Stimulated activated CD4-positive, alpha-beta T cell treated with anti-CD3 and anti-CD28 coated beads, Interleukin-1b, Interleukin-23, amount 100 ng/mL, for 4 hours (primary cell): Measurements from ENCODE around the gene APOA4.

ENCODE experiments used
- DNase-seq, 2 donors: peaks; one replicate each; pipeline ENCODE4 v3.0.0-alpha.2; 2020; ENCODE audit warnings: low read depth in 2 of 2

The APOA4 gene

DNA sequence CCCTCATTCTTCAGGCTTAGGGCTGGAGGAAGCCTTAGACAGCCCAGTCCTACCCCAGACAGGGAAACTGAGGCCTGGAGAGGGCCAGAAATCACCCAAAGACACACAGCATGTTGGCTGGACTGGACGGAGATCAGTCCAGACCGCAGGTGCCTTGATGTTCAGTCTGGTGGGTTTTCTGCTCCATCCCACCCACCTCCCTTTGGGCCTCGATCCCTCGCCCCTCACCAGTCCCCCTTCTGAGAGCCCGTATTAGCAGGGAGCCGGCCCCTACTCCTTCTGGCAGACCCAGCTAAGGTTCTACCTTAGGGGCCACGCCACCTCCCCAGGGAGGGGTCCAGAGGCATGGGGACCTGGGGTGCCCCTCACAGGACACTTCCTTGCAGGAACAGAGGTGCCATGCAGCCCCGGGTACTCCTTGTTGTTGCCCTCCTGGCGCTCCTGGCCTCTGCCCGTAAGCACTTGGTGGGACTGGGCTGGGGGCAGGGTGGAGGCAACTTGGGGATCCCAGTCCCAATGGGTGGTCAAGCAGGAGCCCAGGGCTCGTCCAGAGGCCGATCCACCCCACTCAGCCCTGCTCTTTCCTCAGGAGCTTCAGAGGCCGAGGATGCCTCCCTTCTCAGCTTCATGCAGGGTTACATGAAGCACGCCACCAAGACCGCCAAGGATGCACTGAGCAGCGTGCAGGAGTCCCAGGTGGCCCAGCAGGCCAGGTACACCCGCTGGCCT lies 7.2 kb upstream of the APOA4 start:
- no peak for DNase-seq

DNA sequence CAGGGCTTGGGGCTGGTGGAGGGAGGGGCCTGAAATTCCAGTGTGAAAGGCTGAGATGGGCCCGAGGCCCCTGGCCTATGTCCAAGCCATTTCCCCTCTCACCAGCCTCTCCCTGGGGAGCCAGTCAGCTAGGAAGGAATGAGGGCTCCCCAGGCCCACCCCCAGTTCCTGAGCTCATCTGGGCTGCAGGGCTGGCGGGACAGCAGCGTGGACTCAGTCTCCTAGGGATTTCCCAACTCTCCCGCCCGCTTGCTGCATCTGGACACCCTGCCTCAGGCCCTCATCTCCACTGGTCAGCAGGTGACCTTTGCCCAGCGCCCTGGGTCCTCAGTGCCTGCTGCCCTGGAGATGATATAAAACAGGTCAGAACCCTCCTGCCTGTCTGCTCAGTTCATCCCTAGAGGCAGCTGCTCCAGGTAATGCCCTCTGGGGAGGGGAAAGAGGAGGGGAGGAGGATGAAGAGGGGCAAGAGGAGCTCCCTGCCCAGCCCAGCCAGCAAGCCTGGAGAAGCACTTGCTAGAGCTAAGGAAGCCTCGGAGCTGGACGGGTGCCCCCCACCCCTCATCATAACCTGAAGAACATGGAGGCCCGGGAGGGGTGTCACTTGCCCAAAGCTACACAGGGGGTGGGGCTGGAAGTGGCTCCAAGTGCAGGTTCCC lies 6.5 kb upstream of the APOA4 start, which contains the start of gene APOC3:
APOC3 (plus strand) TSS at position 383 of the 659 bp plus-strand sequence. CDS start 676 bp downstream, outside the sequence.
- no peak for DNase-seq

DNA sequence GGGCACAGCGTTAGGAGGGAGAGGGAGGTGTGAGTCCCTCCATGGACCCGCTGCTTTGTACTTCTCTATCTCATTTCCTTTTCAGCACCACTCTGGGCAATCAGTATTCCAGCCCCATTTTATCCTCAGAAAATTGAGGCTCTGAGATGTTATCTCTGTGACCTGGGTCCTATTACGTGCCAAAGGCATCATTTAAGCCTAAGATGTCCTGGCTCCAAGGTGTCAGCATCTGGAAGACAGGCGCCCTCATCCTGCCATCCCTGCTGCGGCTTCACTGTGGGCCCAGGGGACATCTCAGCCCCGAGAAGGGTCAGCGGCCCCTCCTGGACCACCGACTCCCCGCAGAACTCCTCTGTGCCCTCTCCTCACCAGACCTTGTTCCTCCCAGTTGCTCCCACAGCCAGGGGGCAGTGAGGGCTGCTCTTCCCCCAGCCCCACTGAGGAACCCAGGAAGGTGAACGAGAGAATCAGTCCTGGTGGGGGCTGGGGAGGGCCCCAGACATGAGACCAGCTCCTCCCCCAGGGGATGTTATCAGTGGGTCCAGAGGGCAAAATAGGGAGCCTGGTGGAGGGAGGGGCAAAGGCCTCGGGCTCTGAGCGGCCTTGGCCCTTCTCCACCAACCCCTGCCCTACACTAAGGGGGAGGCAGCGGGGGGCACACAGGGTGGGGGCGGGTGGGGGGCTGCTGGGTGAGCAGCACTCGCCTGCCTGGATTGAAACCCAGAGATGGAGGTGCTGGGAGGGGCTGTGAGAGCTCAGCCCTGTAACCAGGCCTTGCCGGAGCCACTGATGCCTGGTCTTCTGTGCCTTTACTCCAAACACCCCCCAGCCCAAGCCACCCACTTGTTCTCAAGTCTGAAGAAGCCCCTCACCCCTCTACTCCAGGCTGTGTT lies 5.8 kb upstream of the APOA4 start:
- no peak for DNase-seq

DNA sequence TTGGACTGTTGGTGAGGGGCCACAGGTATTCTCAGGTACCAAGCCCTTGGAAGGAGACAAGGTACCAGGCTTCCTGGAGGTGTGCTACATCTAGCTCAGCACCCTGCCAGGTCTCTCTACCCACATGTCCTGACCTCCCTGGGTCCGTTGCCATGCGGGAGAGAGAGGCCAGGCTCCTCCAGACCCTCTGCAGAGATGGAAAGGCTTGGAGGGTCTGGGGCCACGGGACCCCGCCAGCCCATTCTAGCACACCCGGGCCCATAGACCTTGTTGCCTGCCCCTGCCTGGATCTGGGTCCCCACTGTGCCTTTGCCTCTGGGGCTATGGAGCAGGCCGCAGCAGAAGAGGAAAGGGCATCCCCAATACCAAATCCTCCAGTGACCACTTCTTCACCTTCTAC lies 4.4 kb upstream of the APOA4 start:
- no peak for DNase-seq

DNA sequence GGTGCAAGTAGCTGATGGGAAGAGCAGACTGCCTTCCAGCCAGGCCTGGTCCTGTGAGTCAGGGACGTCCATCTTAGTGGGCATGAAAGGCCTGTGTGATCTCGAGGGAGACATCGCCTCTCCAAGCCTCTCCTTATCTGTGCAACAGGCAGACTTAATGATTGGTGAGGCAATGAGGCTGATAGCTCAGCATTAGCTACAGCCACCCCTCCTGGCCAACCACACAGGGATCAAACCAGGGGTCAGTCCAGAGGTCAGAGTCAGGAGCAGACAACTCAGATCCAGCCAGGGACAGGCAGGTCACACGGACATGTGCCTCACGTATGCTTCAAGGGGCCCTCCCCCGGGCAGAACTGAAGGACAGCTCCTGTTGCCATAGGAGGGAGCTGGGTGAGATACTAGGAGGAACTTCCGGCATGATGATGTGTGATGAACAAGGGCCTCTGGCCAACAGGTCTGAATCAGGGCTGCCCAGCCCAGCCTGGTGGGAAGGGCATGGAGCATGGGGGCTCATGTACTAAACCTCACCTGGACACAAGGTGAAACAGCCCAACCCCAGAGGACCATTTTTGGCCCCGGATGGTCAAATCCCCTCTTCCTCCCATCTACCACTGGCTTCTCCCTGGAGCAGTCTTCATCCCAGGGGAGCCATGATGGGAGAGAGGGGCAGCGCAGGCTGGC lies 3.8 kb upstream of the APOA4 start:
- DNase-seq: no peak

DNA sequence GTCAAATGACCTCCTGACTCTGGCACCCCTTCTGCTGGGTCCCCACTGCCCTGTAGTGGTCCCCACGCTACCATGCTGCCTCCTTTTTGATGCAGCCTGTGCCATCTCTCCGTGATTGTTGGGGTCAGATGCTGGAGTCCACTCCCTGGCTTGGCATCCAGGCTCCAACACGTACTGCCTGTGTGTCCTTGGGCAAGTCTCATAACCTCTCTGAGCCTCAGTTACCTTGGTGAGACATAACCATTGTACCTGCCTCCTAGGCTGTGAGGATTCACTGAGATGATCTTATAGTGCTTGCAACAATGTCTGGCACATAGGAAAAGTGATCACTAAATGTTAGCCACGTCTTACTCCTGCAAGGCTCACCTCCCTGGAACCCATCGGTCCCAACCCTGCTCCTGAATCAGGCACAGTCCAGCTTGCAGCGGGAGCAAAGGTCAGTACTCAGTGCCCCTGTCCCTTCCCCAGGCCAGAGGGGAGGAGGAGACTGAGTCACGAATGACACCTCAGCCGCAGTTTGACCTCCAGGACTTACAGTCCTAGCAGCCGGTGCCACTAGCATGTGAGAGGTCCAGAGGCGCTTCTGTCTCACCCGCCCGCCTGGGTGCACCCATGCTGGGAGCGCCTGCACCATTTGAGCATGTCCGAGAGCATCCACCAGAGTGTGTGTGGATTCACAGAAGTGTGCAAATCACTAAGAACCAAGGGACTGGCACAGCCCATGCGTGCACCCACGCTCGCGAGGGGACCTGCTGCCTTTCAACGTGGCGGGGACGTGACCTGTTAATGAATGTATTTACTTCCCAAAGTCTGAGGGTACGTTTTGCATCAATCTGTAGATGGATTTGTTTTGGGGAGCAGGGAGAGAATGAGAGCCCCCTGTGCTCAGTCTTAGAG lies 3.0 kb upstream of the APOA4 start:
- no peak for DNase-seq

DNA sequence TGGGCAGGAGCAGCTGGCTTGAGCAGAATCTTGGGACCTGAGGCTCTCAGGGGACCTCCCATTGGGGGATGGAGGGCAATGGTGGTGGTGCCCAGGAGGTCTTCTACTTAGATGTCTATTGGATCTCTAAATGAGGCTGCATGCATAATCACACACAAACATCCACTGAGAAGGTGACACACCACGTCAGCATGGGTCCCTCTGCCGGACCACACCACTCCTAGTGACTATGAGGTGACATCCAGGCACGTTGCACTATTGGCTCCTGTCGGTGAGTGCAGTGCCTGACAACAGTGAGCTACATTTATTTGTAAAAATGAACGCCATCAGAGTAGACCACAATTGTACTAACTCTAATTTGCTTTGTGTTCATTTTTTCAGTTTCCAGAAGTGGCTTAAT lies 2.3 kb upstream of the APOA4 start:
- no peak for DNase-seq

DNA sequence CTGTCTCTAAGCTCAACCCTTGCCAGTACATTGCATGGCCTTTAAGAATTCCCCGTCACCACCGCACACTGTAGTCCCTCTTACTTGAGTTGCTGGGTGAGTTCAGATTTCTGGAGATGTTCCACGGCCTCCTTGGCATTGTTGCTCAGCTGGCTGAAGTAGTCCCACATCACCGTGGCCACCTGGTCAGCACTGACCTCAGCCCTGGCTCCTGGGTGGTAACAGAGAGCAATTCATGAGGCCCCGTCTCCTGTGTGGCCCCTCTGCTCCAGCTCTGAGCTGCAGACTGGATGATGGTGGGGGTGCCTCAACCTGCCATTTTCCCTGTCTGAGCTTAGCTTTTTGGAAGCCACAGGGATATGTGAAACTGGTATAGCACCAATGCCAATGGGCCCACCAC lies 529 bp downstream of the APOA4 start:
- no peak for DNase-seq

DNA sequence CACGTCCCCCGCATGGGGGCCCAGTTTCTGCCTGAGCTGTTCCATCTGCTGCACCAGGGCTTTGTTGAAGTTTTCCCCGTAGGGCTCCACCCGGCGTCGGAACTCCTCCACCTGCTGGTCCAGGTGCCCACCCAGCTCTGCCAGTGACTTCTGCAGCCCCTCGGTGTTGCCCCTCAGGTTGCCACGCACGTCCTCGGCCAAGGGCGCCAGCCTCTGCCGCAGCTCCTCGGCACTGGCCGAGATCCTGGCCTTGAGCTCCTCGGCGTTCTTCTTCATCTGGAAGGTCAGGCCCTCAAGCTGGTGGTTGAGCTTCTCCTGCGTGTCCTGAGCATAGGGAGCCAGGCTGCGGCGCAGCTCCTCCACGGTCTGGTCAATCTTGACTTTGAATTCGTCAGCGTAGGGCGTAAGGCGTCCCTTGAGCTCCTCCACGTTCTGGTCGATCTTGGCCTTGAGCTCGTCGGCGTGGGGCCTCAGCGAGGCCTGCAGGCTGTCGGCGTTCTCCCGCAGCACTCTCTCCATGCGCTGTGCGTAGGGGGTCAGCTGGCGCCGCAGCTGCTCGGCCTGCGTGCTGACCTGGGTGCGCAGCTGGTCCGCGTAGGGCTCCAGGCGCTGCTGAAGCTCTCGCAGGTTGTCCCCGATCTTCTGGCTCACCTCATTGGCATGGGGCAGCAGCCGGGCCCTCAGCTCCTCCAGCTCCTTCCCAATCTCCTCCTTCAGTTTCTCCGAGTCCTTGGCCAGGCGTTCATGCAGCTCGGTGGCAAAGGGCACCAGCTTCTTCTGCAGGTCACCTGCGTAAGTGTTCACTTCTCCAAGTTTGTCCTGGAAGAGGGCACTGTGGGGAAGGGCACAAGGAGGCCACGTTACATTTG lies 1.8 kb downstream of the APOA4 start:
- DNase-seq: no peak

DNA sequence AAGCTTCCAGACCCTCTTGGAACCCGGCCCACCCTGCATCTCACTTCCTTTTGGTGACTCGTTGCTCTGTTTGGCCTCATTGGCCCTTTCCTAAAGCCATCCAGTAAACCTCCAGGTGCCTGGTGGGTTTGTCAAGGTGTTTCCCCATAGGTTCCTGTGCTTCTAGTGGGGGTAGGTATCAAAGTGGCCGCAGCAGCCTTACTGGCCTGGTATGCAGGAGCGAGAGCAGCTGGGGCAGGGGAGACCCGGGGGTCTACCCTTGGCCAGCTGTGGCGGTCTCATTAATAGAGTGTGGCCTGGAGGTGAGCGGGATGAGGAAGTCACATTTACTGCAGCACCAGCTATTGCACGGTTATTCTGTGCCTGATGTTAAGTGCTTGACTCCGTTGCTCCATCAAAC lies 4.1 kb downstream of the APOA4 start:
- no peak for DNase-seq

DNA sequence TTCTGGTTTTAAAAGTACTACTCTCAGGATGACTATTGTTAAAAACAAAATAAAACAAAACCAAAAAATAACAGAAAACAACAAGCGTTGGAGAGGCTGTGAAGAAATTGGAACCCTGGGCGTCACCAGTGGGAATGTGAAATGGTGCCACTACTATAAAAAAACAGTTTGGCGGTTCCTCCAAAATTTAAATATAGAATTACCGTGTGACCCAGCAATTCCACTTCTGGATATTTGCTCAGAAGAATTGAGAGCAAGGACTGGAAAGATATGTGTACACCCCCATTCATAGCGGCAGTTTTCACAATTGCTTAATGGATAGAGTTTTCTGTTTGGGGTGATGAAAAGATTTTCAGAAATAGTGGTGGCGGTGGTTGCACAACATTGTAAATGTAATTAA lies 8.6 kb downstream of the APOA4 start:
- no peak for DNase-seq

DNA sequence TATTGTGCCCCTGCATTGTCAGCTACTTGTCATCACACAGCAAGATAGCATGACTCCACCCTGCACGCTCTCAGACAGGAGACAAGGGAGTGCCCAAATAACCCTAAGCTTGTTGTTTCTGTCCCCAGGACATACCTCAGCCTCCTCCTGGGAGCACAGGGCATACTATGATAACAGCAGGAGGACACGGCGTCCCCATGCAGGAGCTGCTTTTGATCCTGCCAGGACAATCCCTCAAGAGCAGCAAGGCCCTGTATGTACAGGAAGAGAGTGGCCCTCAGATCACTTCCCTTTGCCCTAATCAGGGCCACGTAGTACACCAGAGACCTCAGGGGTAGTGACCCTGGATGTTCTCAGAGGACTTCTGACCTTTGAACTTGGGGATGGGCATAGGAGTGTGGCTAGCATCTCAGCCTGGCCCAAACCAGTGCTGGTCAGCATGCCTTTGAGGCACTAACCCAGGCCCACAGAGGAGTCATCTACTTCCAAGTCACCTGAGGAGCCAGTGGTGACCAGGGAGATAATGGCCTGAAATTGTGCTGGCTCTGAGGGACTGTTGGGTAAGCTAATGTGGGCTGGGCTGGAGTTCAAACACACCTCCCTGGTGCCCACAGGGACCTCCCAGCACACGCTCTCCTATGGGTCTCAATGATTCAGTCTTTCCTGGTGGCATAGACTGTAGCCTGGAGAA lies 9.2 kb downstream of the APOA4 start:
- no peak for DNase-seq

DNA sequence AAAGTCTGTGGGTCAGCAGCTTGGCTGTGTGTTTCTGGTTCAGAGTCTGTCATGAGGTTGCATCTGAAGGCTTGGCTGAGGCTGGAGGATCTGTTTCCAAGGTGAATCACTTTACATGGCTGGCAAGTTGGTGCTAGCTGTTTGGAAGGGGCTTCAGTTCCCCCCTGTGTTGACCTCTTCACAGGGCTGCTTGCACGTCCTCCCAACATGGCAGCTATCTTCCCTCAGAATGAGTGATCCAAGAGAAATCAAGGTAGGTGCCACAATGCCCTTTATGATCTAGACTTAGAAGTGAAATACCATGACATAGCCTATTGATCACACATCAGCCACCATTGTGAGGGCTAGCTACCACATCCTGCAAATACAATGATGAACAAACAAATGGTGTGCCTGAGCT lies 9.9 kb downstream of the APOA4 start:
- DNase-seq: no peak

DNA sequence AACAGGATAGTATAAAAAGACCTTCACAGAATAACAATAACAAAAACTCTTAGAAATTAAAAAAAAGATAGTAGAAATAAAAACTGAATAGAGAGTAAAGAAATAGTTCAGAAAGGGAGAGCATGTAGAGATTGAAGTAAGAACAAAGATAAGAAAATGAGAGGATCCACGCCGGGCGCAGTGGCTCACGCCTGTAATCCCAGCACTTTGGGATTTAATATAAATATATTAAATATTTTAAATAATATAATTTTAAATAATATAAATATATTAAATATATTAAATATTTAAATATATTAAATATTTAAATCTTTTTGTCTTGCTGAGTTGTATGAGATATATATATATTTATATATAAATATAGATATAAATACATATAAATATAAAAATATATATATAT lies 11.0 kb downstream of the APOA4 start:
- DNase-seq: no peak

DNA sequence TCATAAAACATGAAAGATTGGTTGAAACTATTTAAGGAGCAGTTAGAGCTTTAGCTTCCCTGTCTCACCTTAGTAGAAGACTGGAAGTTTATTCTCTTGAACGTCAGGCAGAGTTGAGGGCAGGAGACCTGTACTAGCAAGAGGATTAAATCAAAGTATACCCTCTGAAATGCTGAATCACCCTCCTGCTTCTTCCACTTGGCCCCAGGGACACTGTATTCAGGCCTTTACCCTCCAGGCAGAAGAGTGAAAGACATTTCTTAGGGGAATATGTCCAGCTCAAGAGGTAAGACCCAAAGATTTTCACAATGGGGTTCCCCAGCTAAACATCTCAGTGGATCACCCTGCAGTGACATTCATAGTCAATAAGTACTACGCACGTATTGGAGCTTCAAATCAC lies 11.9 kb downstream of the APOA4 start:
- DNase-seq: no peak

DNA sequence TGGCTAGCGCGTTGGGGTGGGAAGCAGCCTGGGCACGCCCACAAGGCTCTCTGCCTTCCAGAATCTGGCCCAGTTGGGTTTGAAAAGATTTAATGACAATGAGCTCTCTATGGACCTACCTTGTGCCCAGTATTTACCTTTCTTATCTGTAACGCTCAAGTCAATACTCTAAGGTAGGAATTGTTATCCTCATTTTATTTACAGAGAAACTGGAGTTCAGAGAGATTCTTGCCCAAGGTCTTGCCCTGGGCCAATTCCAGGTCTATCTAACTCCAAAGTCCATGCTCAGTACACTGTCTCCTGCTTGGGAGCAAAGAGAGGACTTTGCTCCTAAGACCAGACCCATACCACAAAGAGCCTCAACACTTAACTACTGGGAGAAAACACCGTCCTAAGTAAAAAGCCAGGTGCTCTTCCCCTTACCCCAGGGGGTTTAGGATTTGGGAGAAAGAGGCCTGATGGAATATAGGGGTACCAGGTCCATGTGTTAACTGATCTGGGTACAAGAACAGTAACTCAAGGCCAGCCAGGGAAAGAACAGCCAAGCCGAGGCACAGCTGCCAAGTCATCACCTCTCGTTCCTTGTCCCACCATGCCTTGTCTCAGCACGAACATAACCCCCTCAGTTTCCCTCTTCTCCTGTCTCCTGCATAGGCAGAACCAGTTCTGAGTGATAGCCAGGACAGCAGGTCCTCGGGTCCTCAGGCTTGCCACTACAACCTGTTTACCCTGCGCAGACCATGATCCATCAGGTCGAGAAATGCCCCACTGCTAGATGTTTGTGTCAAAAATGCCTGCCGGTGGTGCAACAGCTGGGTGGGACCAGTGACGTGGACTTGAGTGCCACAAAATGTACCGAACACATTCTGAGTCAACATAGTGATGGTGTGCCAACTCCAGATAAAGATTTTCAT lies 14.6 kb downstream of the APOA4 start:
- DNase-seq: no peak

DNA sequence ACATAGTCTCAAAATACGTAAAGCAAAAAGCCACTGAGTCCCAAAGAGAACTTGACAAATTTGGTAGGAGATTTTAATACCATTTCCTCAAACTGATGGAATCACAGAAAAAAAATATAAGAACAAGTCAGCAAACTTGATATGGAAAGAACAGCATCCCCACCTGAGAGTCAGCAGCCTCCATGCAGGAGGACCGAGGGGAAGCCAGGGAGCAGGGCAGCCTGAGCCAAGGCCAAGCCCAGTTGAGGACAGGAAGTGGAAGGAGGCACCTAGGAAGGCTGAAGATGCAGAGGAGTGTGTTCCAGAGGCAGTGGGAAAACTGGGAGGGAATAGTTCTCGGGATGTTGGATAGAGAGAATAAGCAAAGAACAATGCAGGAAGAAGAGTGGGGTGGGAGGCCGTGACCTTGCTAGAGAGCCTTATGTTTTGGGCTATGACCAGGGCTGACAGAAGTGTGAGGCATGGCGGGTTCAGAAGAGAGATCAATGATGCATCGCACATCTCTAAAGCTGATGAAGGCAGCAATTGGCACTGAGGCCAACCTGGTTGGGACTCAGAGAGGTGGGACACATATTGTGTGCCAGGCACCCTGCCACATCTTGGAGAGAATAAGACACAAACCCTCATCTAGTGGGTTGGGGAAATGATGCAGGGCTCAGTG lies 15.4 kb downstream of the APOA4 start:
- DNase-seq: no peak

DNA sequence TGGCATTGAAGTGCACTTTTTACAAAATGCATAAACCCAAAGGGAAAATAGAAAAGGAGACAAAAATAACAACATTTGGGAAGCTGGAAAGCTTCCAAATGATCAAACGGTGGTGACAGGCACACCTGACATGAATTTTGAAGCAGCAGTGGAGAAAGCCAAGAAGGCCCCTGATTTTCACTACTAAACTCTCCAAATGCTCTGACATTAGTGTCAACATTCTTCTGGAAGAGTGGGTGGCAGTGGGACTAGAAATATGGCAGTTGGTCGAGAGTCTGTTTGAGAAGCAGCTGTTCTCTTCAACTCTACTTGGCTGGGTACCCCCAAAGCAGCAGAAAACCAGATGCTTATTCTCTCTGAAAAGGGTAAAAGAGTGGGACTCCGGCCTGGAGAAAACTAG lies 19.1 kb downstream of the APOA4 start:
- DNase-seq: no peak
